ENCODE measurements around the gene GRK4.

Gene GRK4

DNA sequence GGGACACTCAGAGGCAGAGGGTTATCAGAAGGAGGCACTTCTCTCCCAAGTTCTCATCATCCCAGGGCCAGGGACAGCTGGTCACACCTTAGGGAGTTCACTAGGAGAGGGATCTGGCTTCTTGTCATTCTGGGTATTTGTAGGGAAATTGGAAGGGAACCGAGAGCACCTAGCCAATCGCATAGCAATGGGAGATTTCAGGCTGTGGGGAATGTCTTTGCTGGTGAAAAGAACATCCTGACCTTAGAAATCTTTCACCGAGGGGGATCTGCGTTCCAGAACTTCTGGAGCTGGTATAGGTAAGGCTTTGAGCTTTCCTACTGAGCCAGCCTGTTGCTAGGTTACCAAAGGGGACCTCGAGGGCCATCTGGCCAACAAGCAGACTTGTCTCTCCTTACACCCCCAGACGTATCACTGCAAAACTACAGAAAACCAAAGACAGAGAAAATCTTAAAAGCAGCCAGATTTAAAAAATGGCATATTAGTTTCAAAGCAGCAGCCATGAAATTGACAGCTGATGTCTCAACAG, 104.2 kb downstream of the GRK4 start:
- no peak for DNase-seq (ENCODE audit: low read depth in 1 of 2, low spot score in 1 of 2)

DNA sequence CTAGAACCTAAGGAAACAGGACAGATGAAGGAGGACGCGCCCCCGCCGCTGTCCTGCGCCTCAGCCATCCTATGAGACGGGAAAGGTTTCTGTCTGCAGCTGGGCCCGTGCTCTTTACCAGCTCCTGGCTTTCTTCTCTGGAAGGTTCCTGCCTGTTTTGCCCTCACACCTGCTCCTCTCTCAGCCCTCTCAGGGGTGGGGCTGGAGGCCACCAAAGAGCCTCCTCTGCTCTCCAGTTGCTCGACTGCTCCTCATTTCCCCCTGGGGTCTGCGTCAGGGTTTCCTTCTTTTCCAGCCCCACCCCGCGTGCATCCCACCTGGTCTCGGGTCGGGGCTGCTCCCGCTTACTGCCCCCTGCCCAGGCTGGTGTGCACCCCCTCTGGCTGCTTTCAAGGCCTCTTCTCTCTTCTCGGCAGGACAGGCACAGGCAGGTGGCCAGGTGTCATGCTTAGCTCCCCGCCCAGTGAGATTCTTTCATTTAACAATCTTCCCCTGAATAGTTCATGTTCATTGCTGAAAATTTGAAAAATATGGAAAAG, 106.4 kb downstream of the GRK4 start:
- no peak for DNase-seq (ENCODE audit: low read depth in 1 of 2, low spot score in 1 of 2)

DNA sequence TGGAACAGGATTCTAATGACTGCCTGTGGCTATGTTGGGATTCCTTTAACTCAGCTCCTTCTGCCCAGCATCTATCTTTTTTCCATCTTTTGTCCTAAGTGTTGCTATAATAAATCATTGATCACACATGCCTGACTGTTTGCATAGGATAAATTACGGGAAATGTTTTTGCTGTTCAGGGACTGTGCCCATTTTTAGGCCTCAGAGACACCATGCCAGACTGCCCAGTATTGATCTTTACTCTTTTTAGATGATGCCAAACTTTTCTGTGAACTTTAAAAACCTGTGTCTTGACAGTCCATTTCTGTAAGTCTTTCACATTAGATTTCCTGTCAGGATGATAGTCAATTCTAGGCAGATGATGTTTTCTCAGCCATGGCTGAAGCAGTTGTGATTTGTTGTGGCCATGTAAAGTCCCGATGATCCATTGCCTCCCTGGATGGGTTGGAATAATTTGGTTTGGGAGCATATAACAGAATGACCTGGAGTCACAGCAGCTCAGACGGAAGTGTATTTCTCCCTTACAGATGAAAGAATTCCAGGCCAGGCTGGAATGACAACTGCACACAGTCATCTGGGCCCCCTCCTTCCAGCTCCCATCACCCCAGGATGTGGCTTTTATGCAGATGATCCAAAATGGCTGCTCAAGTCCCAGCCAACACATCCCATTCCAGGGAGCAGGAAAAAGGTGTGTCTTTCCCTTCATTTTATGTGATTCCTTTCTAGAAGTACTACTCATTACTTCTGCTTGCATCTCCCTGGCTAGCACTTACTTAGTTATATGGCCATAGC, 107.5 kb downstream of the GRK4 start:
- DNase-seq (ENCODE audit: low read depth in 1 of 2, low spot score in 1 of 2) = no peak

DNA sequence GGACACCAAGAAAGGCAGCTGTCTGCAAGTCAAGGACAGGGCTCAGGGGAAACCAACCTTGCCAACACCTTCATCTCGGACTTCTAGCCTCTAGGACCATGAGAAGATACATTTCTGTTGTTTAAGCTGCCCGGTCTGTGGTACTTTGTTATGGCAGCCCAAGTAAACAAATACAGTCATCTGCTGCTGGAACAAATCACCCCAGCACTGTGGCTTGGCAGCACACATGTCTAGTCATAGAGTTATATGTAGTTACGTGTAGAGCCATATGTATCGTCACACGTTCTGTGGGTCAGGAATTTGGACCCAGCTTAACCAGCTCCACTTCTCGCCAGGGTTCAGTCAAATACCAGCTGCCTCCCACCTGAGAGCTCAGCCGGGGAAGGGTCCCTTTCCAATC, 108.4 kb downstream of the GRK4 start:
- DNase-seq (ENCODE audit: low read depth in 1 of 2, low spot score in 1 of 2) = no peak

DNA sequence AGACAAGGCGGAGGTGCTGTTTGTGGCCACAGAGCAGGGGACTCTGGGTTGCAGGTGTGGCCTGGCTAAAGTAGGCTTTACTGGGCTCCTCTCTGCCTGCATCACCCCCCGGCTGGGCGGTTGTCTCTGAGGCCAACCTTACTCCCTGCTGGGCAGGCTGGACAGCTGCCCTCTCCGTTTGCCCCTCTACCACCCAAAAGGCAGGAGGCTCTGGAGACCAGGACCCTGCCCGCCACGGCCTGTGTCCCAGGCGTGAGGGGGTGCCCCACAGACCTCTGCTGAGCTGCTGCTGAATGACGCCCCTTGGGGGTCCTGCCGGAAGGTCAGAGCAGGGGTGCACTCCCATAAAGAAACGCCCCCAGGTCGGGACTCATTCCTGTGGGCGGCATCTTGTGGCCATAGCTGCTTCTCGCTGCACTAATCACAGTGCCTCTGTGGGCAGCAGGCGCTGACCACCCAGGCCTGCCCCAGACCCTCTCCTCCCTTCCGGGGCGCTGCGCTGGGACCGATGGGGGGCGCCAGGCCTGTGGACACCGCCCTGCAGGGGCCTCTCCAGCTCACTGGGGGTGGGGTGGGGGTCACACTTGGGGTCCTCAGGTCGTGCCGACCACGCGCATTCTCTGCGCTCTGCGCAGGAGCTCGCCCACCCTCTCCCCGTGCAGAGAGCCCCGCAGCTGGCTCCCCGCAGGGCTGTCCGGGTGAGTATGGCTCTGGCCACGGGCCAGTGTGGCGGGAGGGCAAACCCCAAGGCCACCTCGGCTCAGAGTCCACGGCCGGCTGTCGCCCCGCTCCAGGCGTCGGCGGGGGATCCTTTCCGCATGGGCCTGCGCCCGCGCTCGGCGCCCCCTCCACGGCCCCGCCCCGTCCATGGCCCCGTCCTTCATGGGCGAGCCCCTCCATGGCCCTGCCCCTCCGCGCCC, 110.0 kb downstream of the GRK4 start:
- peak in 1 of 2 donors; percentile 6 for DNase-seq (ENCODE audit: low read depth in 1 of 2, low spot score in 1 of 2)

DNA sequence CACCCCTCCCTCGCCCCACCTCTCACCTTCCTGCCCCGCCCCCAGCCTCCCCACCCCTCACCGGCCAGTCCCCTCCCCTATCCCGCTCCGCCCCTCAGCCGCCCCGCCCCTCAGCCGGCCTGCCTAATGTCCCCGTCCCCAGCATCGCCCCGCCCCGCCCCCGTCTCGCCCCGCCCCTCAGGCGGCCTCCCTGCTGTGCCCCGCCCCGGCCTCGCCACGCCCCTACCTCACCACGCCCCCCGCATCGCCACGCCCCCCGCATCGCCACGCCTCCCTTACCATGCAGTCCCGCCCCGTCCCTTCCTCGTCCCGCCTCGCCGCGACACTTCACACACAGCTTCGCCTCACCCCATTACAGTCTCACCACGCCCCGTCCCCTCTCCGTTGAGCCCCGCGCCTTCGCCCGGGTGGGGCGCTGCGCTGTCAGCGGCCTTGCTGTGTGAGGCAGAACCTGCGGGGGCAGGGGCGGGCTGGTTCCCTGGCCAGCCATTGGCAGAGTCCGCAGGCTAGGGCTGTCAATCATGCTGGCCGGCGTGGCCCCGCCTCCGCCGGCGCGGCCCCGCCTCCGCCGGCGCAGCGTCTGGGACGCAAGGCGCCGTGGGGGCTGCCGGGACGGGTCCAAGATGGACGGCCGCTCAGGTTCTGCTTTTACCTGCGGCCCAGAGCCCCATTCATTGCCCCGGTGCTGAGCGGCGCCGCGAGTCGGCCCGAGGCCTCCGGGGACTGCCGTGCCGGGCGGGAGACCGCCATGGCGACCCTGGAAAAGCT, 110.9 kb downstream of the GRK4 start, which contains the start of the genes HTT and HTT-AS:
Gene HTT, plus strand, starts transcription at position 604 of the 768 bp plus-strand sequence. Its CDS starts 145 bp downstream, at position 749.
Gene HTT-AS, minus strand, starts transcription at position 461 of the 768 bp plus-strand sequence.
- DNase-seq (ENCODE audit: low read depth in 1 of 2, low spot score in 1 of 2) = peak; percentile 93 to 98

DNA sequence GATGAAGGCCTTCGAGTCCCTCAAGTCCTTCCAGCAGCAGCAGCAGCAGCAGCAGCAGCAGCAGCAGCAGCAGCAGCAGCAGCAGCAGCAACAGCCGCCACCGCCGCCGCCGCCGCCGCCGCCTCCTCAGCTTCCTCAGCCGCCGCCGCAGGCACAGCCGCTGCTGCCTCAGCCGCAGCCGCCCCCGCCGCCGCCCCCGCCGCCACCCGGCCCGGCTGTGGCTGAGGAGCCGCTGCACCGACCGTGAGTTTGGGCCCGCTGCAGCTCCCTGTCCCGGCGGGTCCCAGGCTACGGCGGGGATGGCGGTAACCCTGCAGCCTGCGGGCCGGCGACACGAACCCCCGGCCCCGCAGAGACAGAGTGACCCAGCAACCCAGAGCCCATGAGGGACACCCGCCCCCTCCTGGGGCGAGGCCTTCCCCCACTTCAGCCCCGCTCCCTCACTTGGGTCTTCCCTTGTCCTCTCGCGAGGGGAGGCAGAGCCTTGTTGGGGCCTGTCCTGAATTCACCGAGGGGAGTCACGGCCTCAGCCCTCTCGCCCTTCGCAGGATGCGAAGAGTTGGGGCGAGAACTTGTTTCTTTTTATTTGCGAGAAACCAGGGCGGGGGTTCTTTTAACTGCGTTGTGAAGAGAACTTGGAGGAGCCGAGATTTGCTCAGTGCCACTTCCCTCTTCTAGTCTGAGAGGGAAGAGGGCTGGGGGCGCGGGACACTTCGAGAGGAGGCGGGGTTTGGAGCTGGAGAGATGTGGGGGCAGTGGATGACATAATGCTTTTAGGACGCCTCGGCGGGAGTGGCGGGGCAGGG, 111.7 kb downstream of the GRK4 start:
- DNase-seq (ENCODE audit: low read depth in 1 of 2, low spot score in 1 of 2) = peak; percentile 5 to 20

DNA sequence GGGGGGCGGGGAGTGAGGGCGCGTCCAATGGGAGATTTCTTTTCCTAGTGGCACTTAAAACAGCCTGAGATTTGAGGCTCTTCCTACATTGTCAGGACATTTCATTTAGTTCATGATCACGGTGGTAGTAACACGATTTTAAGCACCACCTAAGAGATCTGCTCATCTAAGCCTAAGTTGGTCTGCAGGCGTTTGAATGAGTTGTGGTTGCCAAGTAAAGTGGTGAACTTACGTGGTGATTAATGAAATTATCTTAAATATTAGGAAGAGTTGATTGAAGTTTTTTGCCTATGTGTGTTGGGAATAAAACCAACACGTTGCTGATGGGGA, 112.2 kb downstream of the GRK4 start:
- no peak for DNase-seq (ENCODE audit: low read depth in 1 of 2, low spot score in 1 of 2)

DNA sequence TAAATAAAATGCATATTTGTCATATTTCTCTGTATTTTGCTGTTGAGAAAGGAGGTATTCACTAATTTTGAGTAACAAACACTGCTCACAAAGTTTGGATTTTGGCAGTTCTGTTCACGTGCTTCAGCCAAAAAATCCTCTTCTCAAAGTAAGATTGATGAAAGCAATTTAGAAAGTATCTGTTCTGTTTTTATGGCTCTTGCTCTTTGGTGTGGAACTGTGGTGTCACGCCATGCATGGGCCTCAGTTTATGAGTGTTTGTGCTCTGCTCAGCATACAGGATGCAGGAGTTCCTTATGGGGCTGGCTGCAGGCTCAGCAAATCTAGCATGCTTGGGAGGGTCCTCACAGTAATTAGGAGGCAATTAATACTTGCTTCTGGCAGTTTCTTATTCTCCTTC, 114.4 kb downstream of the GRK4 start:
- no peak for DNase-seq (ENCODE audit: low read depth in 1 of 2, low spot score in 1 of 2)

DNA sequence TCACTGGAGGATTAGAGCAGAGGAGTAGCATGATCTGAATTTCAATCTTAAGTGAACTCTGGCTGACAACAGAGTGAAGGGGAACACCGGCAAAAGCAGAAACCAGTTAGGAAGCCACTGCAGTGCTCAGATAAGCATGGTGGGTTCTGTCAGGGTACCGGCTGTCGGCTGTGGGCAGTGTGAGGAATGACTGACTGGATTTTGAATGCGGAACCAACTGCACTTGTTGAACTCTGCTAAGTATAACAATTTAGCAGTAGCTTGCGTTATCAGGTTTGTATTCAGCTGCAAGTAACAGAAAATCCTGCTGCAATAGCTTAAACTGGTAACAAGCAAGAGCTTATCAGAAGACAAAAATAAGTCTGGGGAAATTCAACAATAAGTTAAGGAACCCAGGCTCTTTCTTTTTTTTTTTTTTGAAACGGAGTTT, 116.3 kb downstream of the GRK4 start:
- DNase-seq (ENCODE audit: low read depth in 1 of 2, low spot score in 1 of 2) = no peak

DNA sequence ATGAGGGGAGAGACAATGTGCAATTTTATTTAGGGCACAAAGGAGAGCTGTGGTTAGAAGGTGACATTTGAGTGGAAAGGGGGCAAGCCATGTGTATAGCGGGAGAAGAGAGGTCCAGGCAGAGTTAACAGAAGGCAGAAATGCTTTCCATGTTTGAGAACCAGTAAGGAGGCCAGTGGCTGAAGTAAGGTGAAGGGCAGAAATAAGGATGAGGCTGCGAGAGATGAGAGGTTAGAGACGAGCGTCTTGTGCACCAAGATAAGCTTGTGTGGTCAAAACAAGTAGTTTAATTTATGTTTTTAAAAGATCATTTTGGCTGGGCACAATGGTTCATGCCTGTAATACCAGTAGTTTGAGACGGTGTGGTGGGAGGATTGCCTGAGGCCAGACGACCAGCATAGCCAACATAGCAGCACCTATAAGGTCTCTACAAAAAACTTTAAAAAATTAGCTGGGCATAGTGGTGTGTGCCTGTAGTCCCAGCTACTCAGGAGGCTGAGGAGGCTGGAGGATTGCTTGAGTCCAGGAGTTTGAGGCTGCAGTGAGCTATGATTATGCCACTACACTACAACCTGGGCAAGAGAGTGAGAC, 119.6 kb downstream of the GRK4 start:
- no peak for DNase-seq (ENCODE audit: low read depth in 1 of 2, low spot score in 1 of 2)

DNA sequence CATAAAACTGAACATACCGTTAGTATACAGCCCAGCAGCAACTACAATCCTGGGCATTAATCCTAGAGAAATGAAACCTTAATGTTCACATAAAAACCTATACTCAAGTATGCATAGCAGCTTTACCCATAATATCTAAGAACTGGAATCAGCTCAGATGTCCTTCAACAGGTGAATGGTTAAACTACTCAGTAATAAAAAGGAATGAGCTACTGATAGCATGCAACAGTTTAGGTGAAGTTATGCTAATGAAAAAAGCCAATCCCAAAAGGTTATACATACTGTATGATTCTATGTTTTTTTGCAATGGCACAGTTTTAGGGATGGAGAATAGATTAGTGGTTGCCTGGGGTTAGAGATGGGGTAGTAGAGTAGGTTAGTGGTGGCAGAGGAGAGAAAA, 120.4 kb downstream of the GRK4 start:
- no peak for DNase-seq (ENCODE audit: low read depth in 1 of 2, low spot score in 1 of 2)

DNA sequence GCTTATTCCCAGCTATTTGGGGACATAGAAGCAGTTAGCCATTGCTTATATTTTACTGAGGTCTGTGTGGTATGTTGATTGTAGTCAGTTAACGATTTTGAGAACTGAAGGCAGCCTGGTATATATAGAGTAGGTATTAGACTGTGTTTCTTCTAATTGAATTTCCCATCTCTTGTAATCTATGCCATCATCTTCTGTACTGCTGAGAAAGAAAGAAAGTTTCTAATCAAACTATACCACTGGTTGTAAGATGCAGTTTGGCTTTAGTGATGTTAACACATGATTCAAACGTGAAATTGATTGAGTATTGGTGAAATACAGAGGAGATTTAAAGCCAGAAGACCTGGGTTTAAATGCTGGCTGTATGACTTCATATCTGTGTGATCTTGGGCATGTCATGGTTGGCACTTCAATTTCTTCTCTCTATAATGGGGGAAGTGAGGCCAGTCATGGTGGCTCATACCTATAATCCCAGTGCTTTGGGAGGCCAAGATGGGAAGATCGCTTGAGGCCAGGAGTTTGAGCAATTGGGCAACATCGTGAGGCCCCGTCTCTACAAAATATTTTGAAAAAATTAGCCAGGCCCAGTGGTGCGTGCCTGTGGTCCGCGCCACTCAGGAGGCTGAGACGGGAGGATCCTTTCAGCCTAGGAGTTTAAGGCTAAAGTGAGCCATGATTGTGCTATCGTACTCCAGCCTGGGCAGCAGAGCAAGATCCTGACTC, 122.7 kb downstream of the GRK4 start:
- no peak for DNase-seq (ENCODE audit: low read depth in 1 of 2, low spot score in 1 of 2)

DNA sequence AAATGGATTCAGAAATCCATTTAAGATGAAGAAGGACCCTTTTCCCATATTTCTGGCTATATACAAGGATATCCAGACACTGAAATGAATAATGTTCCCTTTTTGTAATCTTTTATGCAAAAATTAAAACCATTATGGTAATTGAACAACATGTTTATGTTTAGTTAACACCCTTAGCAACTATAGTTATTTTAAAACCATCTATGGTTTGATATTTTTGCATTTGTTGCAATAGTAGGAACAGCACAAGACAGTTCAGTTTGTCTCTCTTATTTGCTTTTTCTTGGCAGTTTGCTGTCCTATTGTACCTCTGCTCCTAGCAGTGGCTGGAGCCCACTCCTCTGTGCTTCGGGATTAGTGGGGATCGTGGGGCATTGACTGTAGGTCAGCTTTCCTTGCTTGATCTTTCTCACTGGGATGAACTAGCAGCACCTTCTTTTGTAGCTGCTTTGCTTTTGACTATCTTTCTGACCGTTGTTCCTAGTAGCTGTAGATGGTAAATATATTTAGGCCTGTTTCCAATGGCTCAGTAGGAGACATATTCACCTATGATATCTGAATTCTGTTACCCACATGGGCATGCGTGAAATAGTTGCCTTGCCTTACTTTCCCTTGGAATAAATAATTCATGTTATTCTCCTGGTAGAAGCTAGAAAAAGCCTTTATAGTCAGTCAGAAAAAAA, 123.9 kb downstream of the GRK4 start:
- DNase-seq (ENCODE audit: low read depth in 1 of 2, low spot score in 1 of 2) = no peak
